ENCODE data around the gene PDGFRA.

The PDGFRA gene

DNA sequence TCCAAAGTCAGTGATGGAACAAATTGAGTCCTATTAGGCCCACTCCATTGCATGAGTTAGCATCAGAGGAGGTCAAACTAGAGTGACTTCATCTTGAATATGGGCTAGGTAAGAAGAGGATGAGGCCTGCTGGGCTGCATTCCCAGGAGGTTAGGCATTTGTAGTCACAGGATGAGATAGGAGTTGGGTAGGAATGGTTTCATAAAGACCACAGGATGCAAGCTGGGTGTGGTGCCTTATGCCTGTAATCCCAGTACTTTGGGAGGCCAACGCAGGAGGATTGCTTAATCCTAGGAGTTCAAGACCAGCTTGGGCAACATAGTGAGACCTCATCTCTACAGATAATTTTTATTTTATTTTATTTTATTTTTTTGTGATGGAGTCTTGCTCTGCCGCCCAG is 26.8 kb downstream of the PDGFRA start:
- no peak for DNase-seq (ENCODE audit: low spot score)

DNA sequence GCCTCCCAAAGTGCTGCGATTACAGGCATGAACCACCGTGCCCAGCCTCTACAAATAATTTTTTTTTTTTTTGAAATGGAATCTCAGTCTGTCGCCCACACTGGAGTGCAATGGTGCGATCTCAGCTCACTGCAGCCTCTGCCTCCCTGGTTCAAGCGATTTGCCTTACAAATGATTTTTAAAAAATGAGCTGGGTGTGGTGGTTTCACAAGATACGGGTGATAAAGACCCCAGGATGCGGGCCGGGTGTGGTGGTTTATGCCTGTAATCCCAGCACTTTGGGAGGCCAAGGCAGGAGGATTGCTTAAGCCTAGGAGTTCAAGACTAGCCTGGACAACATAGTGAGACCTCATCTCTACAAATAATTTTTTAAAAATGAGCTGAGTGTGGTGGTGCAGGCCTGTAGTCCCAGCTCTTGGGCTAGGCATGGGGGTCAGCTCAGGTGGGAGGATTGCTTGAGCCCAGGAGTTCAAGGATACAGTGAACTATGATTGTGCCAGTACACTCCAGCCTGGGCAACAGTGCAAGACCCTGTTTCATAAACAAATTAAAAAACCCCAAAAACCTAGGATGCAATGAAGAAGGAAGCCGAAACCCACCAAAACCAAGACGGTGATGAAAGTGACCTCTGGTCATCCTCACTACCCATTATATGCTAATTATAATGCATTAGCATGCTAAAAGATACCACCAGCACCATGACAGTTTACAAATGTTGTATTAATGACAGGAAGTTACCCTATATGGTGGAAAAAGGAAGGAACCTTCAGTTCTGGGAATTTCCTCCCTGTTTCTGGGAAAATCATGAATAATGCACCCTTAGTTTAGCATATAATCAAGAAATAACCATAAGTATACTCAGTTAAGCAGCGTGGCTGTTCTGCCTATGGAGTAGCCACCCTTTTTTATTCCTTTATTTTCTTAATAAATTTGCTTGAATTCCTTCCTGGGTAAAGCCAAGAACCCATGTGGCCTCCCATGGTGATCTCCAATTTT is 27.7 kb downstream of the PDGFRA start:
- no peak for DNase-seq (ENCODE audit: low spot score)

DNA sequence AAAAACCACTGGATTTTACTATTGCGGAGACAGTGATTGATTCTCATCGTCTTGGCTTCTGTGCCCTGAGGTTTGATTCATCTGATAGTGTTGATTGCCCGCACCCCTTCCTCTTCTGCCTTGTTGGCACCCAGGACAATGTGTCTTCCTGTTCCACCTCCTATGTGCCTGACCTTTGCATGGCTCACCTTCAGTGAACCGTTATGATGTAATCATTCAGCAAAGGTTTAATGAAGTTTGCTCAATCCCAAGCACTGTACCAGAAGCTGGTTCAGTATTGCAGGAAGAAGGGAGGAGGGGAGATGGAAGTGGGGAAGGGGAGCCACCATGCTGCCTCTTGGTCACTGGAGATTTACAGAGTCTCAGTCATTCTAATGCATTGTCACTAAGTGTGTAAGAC is 36.3 kb downstream of the PDGFRA start:
- no peak for DNase-seq (ENCODE audit: low spot score)

DNA sequence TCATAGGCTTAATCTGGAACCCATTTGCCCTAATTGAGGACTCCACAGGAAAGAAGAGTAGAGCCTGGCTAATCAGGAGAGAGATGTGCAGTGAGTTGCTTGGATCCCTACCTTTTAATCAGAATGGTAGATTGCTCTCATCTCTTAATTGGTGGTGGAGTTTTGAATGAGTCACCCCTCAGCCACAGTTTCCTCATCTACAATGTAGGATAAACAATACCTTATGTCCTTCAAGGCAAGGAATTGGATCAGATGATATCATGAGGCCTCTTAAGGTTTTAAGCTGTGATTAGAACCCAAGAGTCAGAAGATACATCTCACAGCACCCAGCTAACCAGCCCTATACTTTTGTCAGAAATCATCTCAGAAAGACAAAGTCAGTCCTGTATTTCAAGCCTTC is 39.1 kb downstream of the PDGFRA start:
- no peak for DNase-seq (ENCODE audit: low spot score)

DNA sequence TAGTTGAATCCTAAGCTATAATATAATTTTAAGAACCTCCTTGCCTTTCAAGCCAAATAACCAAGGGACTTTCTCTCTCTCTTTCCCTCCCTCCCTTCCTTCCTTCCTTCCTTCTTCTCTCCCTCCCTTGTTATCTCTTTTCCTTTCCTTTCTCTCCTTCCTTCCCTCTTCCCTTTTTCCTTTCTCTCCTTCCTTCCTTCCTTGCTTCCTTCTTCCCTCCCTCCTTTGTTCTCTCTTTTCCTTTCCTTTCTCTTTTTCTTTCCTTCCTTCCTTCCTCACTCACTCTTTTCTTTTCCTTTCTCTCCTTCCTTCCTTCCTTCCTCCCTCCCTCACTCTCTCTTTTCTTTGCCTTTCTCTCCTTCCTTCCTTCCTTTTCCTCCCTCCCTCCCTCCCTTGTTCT is 42.4 kb downstream of the PDGFRA start:
- no peak for DNase-seq (ENCODE audit: low spot score)

DNA sequence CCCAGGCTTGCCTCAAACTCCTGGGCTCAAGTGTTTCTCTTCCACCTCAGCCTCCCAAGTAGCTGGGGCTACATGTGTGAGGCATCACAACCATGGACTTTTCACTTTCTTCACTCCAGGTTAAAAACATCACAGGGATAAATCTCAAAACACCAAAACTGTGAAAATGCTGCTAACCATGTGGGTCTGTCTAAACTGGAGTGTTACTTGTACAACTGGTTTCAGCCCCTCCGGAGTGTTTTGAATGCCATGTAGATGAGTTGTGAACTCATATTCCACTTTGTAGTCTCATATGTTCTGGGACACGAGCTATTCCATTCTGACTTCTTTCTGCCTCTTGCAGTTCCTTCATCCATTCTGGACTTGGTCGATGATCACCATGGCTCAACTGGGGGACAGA is 43.0 kb downstream of the PDGFRA start:
- DNase-seq (ENCODE audit: low spot score), result no peak

DNA sequence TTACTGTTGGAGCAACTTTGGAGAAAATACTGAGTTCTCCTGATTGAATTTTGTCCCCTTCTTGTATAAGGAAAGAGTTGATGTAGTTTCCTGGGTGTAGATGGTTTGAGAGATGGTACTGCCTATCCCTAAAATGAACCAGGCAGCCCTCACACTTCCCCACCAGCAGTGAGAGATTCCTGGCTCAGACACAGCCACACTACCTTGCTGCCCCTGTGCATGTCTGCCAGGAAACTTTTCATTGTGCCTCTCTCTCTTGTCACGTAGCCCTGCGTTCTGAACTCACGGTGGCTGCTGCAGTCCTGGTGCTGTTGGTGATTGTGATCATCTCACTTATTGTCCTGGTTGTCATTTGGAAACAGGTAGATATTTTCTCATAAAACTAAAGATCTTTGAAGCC is 45.2 kb downstream of the PDGFRA start:
- no peak for DNase-seq (ENCODE audit: low spot score)

DNA sequence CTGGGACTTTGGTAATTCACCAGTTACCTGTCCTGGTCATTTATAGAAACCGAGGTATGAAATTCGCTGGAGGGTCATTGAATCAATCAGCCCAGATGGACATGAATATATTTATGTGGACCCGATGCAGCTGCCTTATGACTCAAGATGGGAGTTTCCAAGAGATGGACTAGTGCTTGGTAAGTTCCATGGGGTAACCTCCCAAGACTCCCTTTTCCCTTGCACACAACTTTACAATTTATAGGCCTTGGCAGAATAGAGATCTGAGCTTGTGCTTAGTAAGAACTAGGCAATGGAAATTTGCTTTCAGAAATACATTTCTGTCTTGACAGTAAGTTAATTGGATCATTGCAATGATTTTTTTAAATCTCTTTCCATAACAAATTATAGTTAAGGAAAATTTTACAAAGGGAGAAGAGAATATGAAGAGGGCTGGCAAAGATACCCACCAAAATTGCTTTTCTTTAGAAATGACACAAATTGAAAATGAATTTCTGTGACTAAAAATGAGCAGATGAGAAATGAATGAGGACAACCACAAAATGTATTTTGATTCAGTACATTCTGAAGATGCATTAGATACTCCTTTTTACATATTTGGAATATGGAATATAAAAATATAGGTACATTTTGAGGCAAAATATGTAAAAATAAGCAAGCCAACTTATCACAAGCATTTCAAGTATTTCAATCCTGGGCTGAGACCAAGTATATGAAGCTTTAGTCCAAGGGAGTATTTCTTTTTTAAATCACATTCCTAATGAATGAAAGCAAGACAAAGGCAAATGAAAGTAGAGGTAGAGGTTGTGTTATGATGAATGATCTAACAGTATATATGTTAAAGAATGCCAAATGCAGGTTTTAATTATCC is 45.9 kb downstream of the PDGFRA start:
- DNase-seq (ENCODE audit: low spot score), result no peak

DNA sequence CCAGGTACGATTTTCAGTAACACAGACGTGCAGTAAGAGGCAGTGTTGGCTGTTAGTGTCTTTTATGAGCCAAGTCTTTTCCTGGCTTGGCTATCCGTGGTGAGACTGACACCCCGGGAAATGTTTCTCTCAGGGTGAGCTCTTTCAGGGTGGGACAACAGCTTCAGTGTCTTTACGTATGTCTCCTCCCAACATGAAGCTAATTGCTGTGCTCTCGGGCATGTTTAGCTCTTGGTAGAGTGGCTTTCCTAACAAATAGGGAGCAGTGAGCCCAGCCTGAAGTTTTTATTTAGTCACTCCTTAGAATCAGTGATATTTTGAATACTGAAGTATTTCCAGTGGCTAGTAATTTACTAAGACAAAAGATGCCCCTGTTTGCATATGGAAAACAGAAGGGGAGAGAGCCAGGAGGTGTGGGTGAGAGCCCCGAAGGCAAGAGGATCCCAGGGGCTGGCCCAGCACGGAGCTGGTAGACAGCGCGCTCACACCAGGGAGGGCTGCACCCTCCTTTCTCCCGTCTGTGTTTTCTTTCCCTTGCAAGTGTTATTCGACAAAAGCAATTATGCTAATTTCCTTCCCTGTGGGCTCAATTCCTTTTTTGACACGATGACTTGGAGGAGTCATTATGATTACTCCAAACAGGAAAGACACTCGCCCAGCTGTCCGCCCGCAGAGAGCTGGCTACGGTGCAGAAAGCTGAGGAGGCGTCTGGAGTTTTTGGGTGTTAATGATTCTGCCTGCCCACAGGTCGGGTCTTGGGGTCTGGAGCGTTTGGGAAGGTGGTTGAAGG is 47.7 kb downstream of the PDGFRA start:
- no peak for DNase-seq (ENCODE audit: low spot score)

DNA sequence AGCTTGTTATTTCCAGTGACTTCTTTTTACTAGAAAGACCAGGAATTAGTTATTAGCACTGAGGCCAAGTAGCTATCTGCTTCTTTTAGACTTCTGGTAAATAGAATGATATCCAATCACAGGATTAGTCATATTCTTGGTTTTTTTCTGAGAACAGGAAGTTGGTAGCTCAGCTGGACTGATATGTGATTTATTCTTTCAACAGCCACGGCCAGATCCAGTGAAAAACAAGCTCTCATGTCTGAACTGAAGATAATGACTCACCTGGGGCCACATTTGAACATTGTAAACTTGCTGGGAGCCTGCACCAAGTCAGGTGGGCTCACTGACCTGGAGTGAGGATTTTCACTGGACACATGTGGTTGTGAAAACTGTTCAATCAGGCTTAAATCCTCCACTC is 48.6 kb downstream of the PDGFRA start:
- no peak for DNase-seq (ENCODE audit: low spot score)

DNA sequence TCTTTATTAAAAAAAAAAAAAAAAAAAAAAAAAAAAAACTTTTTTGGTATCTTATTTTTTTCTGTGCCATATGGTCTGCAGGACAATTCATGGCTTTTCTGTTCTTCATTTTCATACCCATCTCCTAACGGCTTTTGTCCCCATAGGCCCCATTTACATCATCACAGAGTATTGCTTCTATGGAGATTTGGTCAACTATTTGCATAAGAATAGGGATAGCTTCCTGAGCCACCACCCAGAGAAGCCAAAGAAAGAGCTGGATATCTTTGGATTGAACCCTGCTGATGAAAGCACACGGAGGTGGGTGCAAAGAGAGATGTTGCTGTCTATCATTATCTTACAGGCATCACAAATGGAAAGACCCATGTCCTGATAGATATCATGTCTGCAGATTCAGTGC is 49.1 kb downstream of the PDGFRA start:
- DNase-seq (ENCODE audit: low spot score), result no peak

DNA sequence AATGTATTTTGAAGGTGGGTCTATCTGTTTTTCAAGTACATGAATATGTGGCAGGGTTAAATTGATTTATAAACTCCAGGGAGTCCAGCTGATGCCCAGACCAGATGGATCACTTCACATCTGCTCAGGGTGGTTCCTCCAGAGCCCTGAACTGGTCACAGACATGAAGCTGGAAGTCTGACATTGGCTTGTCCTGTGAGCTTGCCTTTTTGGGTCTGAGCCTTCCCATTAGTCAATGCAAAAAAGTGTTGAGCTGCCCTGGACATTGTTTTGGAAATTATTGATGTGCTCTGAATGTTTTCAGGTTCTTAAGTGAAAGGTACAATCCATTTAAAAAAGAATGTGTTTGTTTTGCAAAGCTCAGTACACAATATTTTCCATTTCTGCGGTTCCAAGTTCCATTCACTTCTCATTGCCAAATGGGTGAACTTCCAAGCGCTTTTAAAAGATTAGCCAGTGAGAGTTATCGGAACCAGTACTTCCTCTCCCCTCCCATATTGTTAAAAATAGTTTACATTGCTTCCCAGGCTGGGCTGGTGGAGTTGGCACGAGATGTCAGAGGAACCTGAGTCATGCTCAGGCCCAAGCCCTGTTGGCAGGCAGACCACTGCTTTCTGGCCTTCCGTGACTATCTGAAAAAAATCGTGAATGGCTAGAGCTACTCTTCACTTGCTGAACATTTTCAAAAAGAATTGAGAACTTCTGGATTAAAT is 52.1 kb downstream of the PDGFRA start:
- DNase-seq (ENCODE audit: low spot score), result no peak

DNA sequence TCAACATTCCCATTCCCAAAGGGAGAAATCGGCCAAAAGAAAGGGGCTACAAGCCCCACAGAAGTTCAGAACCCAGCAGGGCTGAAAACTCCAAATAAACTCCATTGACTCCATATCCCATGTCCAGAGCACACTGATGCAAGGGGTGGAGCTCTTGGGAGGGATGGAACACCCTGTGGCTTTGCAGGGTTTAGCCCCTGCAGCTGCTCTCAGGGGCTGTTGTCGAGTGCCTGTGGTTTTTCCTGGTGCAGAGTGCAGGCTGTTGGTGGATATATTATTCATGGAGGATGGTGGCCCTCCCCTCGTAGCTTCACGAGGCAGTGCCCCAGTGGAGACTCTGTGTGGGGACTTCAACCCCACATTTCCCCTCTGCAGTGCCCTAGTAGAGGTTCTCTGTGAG is 53.7 kb downstream of the PDGFRA start:
- no peak for DNase-seq (ENCODE audit: low spot score)

DNA sequence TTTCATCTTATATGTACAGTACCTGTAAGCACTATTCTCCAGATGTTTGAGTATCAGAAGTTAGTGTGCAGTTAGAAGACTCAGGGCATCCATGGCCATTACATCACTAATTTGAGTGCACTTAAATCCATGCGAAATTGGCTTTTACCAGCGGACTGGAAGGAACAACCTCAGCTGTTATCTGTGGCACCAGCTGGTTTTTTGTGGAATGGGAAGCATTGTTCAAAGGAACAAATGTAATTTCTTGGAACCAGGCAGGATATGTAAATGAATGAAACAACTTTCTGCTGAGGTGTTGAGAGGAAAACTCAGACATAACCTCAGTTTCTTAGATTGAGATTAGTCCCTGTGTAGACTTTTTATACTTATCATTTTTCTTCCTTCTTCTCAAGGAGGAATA is 60.2 kb downstream of the PDGFRA start:
- no peak for DNase-seq (ENCODE audit: low spot score)

DNA sequence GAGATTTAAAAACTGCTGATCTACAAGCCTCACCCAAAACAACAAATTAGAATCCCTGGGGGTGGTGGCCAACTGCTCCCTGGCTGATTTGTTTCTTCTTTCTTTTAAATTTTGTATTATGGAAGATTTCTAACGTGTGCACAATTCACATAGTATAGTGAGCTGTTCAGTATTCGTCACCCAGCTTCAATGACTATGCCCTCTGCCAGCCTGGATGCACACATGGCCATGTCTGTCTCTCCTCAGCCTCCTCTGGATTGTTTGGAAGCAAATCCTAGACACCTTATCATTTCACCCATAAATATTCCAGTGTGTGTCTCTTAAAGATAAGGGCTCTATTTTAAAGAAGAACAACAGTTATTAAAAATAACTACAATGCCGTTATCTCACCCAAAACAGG is 61.9 kb downstream of the PDGFRA start:
- DNase-seq (ENCODE audit: low spot score), result no peak

DNA sequence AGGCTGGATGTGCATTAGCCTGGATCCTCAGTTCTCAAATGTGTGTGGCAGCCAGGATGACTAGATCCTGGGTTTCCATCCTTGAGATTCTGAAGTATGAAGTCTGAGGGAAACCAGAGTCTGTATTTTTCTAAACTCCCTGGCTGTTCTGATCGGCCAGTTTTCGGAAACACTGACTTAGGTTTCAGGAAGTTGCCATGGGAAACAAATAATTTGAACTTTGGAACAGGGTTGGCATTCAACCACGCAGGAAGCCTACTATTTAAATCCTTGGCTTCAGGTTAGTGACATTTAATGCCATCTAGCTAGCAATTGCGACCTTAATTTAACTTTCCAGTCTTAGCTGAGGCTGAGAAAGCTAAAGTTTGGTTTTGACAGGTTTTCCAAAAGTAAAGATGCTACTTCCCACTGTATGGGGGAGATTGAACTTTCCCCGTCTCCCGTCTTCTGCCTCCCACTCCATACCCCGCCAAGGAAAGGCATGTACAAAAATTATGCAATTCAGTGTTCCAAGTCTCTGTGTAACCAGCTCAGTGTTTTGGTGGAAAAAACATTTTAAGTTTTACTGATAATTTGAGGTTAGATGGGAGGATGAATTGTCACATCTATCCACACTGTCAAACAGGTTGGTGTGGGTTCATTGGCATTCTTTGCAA is 67.6 kb downstream of the PDGFRA start:
- DNase-seq (ENCODE audit: low spot score), result no peak

DNA sequence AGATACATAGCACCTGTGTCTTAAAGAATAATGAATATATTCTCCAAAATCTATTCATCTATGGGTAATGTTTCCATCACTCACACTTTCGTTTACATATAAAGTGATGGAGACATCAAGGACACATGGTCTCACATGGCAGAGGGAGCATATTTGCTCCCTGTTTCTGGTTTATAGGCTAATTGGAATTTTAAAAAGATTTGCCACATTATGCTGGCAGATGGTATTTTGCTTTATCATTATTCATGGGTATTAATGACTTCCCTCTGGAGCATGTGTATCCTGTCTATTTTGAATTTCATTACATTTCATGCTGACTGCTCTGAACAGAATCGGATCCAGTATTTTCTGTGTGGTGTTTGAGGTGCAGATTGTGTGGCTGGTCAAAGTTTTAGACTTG is 79.0 kb downstream of the PDGFRA start:
- DNase-seq (ENCODE audit: low spot score), result no peak

DNA sequence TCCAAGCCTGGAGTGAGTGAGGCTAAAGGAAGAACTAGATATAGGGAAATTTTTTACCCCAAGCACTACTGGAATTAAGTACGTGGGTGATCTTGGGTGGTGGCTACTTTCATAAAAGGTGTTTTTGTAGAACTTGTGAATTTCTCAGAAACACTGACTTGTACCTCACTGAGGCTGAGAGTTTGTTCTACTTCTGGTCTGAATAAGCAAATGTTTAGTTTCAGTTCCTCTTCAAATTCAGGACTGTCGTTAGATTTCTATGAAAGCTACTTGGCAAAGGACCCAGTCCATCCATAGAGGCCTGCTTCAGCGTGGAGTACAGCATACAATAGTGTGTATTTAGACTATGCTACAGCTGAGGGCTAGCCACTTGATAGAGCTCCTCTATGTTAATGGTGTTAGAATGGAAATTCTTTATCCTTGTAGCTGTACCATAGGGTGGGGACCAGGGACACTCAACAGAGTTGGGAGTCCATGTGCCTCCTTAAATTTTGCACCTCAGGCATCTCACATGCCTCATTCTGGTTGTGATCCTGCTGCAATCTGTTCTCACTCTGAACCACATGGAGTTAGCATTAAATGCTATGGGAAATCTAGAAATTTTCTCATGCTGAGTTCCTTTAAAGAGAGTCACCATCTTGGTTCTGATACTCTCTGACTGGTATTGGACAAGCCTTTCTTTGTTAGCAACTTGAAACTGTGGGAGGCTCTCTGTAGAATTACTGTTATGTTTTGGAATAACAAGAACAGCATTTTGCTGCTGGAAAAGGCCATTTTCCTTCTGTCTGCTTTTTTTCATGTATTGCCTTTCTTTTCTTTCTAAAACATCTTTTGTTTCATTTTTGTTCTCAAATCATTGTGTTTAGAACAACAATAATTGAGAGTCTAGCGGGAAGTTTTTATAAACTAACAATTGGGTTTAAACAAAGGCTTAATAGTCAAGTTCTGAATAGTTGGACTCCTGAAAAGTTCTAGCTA is 86.8 kb downstream of the PDGFRA start:
- DNase-seq (ENCODE audit: low spot score), result no peak

DNA sequence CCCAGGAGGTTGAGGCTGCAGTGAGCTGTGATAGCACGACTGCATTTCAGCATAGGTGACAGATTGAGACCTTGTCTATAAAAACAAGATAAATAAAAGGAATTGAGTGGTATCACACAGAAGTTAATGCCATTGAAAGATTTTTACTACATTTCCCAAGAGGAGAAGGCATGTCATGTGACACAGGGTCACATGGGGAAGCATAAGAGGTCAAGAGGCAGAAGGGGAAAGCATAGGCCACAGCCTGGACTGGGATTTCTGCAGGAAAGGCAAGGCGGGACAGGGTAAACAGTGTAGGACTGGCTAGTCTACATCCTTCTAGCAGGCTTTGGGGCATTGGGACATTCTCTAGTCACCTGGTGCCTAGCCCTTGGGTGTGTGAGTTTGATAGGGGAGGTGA is 88.6 kb downstream of the PDGFRA start:
- DNase-seq (ENCODE audit: low spot score), result no peak

DNA sequence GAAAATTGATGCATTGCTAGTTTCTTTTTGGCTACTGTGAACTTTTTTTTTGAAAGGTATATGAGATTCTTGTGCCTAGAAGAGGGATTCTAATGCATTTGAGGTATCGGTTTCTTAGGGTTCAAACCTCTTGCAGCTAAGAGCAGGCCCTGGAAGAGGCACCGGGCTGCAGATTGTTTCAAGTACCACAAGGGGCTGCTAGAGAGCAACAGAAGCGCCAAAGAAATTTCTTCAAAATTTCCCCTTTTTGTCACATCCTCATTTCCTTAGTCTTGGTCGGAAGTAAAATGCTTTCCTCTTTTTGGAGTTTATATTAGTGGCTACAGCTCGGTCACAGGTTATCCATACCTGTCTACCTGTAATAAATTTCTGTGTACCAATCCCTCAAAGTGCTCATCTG is 89.8 kb downstream of the PDGFRA start:
- DNase-seq (ENCODE audit: low spot score), result no peak

Measured in left forelimb (tissue), 1 donor.